DOHH2 (cell line): Measurements from ENCODE around the gene RPS16.

Experiments used
- H3F3A ChIP-seq: fragments of 200-600 bp; sonication (generic), shearing (Covaris generic); 2 replicates; pipeline ENCODE4 v1.6.0; 2016; ENCODE audit warnings: antibody characterized with exemption, mild to moderate bottlenecking; ENCODE audit not compliant: control insufficient read depth, insufficient read depth
- H3K27ac ChIP-seq: fragments of 200-600 bp; sonication (generic); 2 replicates; pipeline ENCODE4 v1.5.1; 2014; ENCODE audit warnings: low read depth, mild to moderate bottlenecking, low read length, moderate library complexity
- H3K27me3 ChIP-seq: fragments of 200-600 bp; sonication (generic); 2 replicates; pipeline ENCODE4 v1.6.1; 2014; ENCODE audit warnings: mild to moderate bottlenecking, low read length, mixed read lengths; ENCODE audit not compliant: control insufficient read depth
- H3K36me3 ChIP-seq: fragments of 200-600 bp; sonication (generic); 2 replicates; pipeline ENCODE4 v1.6.1; 2014; ENCODE audit warnings: mild to moderate bottlenecking, low read length, moderate library complexity, mixed read lengths; ENCODE audit not compliant: control insufficient read depth
- H3K4me1 ChIP-seq: fragments of 200-600 bp; sonication (generic); 2 replicates; pipeline ENCODE4 v1.6.1; 2014; ENCODE audit warnings: mild to moderate bottlenecking, low read length, mixed read lengths; ENCODE audit not compliant: control insufficient read depth
- H3K4me2 ChIP-seq: fragments of 200-600 bp; sonication (generic); 2 replicates; pipeline ENCODE4 v1.6.0; 2014; ENCODE audit warnings: mild to moderate bottlenecking, low read length, moderate library complexity
- H3K4me3 ChIP-seq: fragments of 200-600 bp; sonication (generic); 2 replicates; pipeline ENCODE4 v1.5.1; 2014; ENCODE audit warnings: mild to moderate bottlenecking, low read length, mixed read lengths
- H3K79me2 ChIP-seq: fragments of 200-600 bp; sonication (generic); 2 replicates; pipeline ENCODE4 v1.6.1; 2014; ENCODE audit warnings: mild to moderate bottlenecking, low read length, mixed read lengths; ENCODE audit not compliant: control insufficient read depth
- H3K9me2 ChIP-seq: fragments of 200-600 bp; sonication (generic); replicated peaks from 2 replicates; pipeline ENCODE4 v1.6.1; 2014; ENCODE audit warnings: mild to moderate bottlenecking, low read length, mixed read lengths; ENCODE audit not compliant: control insufficient read depth
- H3K9me3 ChIP-seq: fragments of 200-600 bp; sonication (generic); 2 replicates; pipeline ENCODE4 v1.6.1; 2014; ENCODE audit warnings: antibody characterized with exemption, low read length, mixed read lengths; ENCODE audit not compliant: control insufficient read depth, insufficient read depth
- H4K20me1 ChIP-seq: fragments of 200-600 bp; sonication (generic); 2 replicates; pipeline ENCODE4 v1.6.0; 2014; ENCODE audit warnings: low read depth, mild to moderate bottlenecking, antibody characterized with exemption, low read length, moderate library complexity; ENCODE audit not compliant: control insufficient read depth, insufficient read depth
- CTCF ChIP-seq: fragments of 200-600 bp; sonication (generic); IDR thresholded peaks from one replicate; pipeline ENCODE4 v1.5.1; 2014; ENCODE audit warnings: antibody characterized with exemption, mild to moderate bottlenecking, low read depth, low read length; ENCODE audit not compliant: poor library complexity, severe bottlenecking
- EZH2phosphoT487 ChIP-seq: fragments of 200-600 bp; sonication (generic); IDR thresholded peaks from 2 replicates; pipeline ENCODE4 v1.6.1; 2017; ENCODE audit warnings: borderline replicate concordance, mild to moderate bottlenecking, antibody characterized with exemption, low read length, moderate library complexity, mixed read lengths

The RPS16 gene

GRCh38 chr19:39401549-39402345 lies 34.0 kb downstream of the RPS16 start:
- peaks cover 39% of the 10 kb centered on the region for H3F3A ChIP-seq
- peak overlapping the region; percentile 99 for H3K4me3 ChIP-seq
- H3K36me3 ChIP-seq, result peaks cover 15% of the 10 kb centered on the region
- H3K27ac ChIP-seq, result peak overlapping the region; percentile 97
- H3K79me2 ChIP-seq, result peaks cover 21% of the 10 kb centered on the region
- no peaks in the 10 kb centered on the region for H3K9me3 ChIP-seq
- H3K4me1 ChIP-seq, result peaks cover 90% of the 10 kb centered on the region
- H3K27me3 ChIP-seq, result no peaks in the 10 kb centered on the region
- no peaks in the 10 kb centered on the region for H4K20me1 ChIP-seq
- H3K9me2 ChIP-seq, result no peaks in the 10 kb centered on the region
- TF ChIP-seq CTCF (no peak), EZH2phosphoT487 (no peak)
- peak overlapping the region; percentile 97 for H3K4me2 ChIP-seq

- H3K9me2 ChIP-seq, result no peaks in the 10 kb centered on the region
- peaks cover 14% of the 10 kb centered on the region; the same call in 1 of the 2 replicates for H3K36me3 ChIP-seq
- no peaks in the 10 kb centered on the region for H4K20me1 ChIP-seq
- no peak for TF ChIP-seq CTCF
- no peak for TF ChIP-seq EZH2phosphoT487
- peak overlapping the region; percentile 97 for H3K27ac ChIP-seq
- peaks cover 20% of the 10 kb centered on the region for H3K79me2 ChIP-seq
- peak overlapping the region; percentile 97 for H3K4me2 ChIP-seq
- H3F3A ChIP-seq, result peaks cover 39% of the 10 kb centered on the region
- peaks cover 88% of the 10 kb centered on the region for H3K4me1 ChIP-seq
- H3K9me3 ChIP-seq, result no peaks in the 10 kb centered on the region
- H3K27me3 ChIP-seq, result no peaks in the 10 kb centered on the region
- H3K4me3 ChIP-seq, result peak overlapping the region; percentile 99
Measured at GRCh38 chr19:39401070-39401548, 34.6 kb downstream of the RPS16 start.

- Histone ChIP-seq H3K27me3 (no peaks in the 10 kb centered on the region), H3K79me2 (peaks cover 15% of the 10 kb centered on the region), H3K4me2 (peak overlapping the region; percentile 27; the same call in 1 of the 2 replicates), H4K20me1 (no peaks in the 10 kb centered on the region), H3K4me3 (no peak overlapping the region), H3K27ac (peak overlapping the region; percentile 97), H3K9me3 (no peaks in the 10 kb centered on the region), H3K9me2 (no peaks in the 10 kb centered on the region), H3F3A (peaks cover 30% of the 10 kb centered on the region), H3K4me1 (peaks cover 78% of the 10 kb centered on the region), H3K36me3 (peaks cover 14% of the 10 kb centered on the region; the same call in 1 of the 2 replicates)
- TF ChIP-seq EZH2phosphoT487, result no peak
- TF ChIP-seq CTCF, result no peak
Measured at GRCh38 chr19:39400061-39400460, 35.7 kb downstream of the RPS16 start.
